ENCODE measurements around the gene SPTLC1.

Gene SPTLC1

DNA sequence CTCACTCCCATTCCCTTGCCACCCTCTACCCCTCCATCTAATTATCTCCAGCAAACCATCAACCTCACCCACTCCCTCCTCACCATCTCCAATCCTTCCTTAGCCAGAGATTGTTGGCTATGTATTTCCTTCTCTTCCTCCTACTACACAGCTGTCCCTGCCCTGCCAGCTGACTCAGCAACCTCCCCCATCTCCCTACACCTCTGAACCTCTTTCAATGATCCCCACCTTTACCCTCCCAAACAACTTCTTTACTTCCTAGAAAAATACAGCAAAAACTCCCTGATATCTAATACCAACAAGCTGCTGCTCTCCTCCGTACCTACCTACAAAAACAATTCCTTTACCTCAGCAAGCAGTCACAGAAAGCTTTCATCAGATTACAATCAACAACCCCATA lies 37.3 kb downstream of the SPTLC1 start:
- DNase-seq, result no peak

DNA sequence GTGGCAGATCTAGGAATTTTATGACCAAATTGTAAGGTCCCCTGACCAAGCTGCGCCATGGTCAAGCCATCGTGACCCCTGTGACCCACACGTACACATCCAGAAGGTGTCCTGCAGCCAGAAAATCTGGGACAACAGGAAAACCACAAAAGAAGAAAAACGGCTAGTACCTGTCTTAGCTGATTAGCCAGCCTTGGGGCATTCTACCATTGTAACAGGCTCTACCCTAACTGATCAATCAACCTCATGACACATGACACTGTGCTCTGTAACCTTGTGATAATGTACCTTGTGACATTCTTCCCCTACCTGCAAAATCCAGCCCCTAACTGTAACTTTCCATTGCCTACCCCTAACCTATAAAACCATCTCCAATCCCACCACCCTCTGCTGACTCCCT lies 43.6 kb downstream of the SPTLC1 start:
- DNase-seq, result no peak

DNA sequence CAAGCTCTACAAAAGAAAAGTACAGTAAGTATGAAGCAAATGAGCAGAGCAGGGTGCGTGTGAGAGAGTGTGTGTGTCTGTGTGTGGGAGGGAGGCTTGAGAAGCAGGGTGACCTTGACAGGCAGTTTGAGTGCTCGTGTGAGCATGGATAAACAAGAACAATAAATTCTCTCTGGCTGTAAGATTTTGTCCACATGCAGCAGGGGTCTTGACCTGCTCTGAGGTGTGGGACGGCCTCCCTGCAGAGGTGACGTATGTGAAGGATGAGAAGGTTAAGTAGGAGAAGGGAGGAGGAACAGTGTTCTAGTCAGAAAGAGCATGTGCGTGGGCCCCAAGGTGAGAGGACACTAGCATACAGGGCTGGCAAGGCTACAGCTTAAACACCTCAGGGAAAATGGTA lies 49.0 kb downstream of the SPTLC1 start:
- DNase-seq, result no peak

DNA sequence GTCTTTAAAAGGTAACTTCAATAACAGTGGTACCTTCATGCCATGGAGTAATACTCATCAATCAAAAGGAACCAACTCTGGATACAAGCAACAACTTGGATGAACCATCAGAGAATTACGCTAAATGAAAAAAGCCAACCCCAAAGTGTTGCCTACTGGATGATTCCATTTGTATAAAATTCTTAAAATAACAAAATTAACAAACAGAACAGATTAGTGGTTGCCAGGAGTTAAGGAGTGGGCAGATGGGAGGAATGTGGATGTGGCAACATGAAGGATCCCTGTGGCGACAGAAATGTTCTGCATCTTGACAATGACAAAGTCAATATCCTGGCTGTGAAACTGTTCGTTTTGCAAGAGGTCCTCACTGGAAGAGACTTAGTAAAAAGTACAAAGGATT lies 50.5 kb downstream of the SPTLC1 start:
- DNase-seq, result no peak

DNA sequence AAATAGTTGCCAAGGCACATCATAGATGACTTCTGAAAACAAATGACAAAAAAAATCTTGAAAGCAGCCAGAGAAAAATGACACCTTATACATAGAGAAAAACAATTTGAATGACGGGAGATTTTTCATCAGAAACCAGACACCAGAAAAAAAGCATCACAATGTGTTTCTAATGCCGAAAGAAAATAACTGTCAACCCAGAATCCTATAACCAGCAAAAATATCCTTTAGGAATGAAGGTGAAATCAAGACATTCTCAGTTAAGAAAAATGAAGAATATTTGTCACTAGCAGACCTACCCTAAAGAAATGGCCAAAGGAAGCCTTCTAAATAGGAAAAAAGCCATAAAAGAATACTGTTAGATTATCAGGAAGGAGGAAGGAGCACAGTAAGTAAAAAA lies 54.0 kb downstream of the SPTLC1 start:
- DNase-seq, result no peak

DNA sequence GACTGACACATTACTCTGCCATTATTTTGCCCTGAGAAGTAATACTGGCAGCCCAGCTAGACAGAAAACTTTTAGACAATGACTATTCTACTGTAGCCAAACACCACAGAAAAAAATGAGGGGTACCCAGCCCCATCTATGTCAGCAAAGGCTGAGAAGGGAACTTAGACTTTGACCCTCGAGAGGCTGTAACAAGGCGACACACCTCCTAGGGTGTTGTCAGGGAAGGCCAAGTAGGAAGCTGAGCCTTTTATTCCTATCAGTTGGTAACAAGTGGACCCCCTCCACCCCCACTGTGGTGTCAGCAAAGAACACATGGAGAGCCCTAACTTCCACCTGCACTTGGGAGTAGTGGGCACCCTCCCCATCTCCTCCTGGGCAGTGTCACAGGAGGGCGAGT lies 55.6 kb downstream of the SPTLC1 start:
- DNase-seq, result no peak

DNA sequence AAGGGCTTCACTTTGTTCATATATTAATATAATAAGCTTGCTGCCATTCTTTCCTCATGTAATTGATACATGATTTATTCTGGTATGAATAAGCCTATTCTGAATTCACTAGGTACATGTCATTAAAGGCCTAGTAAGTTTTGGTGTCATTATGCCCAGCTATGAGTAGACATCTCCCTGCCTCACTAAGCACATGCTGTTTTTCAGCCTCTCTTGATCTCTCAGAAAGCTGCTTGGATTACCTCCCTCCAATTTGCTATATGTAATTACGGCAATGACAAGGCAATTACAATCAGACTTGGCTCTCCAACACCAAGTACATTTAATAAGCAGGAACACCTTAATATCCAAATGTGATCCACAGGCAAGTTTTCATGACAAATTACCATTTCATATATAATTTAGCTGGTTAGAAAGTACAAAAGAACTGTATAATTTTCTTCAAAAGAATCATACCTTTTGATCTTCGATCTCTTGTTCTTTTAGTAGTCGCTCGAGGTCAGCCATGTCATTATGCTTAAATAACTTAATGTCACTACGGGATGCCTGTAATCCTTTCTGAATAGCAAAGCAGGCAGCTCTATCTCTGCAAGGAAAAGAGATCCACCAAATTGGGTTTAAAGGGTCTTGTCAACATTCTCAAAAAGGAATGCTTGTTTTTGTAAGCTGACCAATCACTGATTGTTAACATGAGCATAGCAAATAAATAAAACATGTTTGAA lies 56.3 kb downstream of the SPTLC1 start:
- no peak for DNase-seq

DNA sequence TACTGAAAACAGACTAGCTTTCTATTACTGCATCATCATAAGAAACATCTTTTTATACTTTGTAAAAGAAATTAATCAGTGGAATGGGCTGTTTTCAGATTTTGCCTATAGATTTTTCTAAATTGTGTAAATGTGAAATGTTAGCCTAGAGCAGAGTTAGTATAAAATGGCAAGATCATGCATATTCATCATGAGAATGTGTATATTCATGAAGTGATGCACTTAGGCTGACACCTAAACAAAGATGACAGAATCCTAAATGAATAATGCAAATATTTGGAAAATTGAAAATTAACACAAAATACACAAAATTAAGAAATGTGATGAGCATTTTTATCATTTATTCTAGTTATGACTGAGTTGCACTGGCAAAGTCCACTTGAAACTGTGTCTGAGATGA lies 57.2 kb downstream of the SPTLC1 start:
- no peak for DNase-seq

DNA sequence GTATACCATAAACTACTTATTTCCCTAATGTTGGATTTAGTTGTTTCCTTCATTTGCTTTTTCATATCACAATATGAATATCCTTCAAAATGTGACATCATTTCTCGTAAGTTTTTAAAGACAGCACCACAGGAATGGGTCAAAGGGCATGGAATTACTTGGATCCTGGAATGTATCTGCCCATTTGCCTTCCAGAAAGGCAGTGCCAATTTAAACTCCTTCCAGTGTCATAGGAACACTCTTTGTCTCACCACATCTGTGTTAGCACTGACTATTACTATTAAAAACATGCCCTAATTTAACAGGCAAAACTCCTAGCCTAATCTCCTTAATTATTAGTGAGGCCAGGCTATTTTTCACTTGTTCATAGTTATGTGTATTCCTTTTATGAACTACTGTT lies 58.0 kb downstream of the SPTLC1 start:
- DNase-seq, result no peak

DNA sequence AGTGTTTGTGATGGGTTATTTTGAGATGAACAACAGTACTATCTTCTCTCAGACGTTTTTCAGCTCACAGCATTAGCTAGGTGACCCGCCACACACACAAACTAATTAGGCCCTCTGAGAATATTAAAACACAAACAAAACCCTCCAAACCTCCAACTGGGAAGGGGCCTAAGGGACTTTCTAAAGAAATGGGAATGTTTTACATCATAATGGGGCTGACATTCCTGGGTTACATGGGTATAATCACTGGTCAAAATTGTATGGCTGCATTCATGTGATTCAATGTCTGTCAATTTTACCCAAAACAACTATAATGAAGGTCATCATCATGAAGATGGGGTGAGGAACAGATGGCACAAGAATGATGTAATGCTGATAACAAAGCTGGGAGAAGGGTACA lies 59.6 kb downstream of the SPTLC1 start:
- DNase-seq, result no peak

DNA sequence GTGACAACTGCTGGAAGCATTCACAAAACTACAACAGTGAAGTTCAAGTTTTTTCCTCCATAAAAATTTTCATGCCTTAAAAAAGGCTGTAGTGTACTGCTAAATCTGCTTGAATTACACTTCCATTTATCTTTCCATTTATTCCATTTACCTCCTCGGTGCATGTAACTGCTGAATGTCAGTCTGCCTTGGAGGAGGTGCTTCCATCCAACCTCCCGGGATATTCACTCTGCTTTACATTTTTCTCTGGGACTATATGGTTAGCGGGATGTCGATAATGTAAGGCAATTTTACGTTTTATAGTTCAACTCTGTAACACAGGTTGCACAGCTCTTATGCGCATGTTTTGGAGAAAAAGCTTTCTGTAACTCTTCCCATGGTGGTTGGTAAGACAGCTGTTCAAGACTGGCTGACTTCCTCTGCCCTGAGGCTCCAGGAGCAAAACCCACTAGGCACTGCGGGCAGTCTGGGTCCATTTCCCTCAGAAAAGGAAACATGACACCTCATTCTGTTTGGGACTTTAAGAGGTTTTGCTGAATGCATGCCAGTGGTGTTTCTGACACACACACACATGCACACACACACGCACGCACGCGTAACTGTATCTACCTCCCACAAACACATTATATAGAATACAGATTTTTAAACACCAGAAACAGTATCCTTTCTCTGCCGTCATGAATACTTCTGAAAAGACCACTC lies 66.1 kb downstream of the SPTLC1 start:
- no peak for DNase-seq

DNA sequence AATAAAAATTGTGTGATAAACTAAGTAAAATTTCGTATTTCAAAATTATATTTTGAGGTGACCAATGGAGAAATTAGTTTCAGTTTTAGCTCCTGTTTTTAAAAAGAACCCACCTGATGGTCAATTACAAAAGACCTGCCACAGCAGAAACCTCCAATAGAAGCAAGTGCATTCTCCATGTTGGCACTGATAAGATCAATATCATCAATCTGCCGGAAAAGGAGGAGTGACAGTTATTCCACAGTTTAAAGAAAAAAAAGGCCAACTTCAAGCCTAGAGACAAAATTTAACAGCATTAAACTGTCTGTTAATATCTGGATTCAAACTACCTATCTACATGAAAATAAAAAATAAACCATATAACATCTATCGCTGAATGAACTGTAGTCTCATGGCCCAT lies 67.7 kb downstream of the SPTLC1 start:
- no peak for DNase-seq

DNA sequence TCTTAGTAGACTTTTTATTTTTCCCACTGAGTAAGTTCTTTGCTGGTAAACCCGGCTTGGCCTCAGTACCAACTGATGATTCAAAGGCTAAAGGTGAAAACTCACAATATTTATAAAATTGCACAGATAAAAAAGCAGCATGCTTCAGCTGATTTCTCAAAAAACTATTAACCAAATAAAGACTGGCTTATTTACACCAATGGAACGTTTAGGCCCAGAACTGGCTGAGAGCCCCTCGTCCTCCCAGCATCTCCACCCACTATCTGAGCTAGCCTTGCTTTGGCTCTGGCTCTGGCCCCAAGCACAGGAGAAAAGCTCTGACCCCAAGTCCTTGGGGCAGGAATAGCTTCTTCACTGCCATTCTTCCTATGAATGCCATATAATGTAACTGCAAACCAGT lies 68.5 kb downstream of the SPTLC1 start:
- no peak for DNase-seq

DNA sequence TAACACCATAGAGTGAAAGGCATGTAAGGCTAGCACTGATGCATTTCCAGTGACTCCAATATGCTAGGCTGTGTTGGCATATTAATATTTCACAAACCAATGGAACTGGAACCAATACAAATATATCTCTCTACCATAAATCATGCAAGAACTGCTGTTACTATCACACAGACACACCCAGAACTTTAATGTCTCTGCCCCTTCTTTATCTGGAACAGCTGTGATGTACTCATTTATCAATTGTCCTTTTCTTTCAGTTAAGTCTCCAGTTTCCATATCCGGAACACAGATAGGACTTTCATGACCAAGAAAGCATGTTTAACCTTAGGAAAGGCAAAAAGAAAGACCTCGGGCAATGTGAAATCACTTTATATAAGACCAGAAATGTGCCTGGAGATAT lies 70.3 kb downstream of the SPTLC1 start:
- no peak for DNase-seq

DNA sequence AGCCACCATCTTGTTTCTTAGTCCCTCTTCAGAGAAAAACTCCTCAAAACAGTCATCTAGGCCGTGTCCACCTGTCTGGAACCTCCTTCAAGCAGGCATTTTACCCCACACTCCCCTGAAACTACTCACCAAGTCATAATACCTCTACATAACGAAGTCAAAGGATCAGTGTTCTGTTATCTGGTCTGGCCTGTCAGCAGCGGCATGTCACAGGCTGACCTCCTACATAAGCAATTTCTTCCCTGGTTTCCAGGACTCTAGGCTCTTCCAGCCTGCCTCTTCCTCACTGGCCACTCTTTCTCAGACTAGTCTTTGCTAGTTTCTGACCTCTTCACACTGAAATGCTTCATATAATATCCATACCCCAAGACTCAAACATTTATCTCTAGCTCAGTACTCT lies 72.2 kb downstream of the SPTLC1 start:
- DNase-seq, result no peak

DNA sequence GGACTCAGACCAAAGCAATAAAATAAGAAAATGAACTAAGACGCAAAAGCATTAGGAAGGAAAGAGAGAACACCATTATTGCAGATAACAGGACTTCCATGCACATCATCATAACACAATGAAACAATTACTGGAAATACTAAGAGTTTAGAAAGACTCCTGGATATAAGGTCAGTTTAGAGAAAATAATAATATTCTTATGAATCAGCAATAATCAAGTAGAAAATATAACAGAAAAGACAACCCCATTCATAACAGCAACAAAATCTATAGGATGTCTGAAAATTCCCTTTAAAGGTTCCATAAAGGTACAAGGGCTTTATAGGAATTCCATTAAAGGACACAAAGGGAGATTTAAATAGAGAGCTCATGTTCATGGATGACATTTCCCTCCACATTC lies 73.0 kb downstream of the SPTLC1 start:
- no peak for DNase-seq

DNA sequence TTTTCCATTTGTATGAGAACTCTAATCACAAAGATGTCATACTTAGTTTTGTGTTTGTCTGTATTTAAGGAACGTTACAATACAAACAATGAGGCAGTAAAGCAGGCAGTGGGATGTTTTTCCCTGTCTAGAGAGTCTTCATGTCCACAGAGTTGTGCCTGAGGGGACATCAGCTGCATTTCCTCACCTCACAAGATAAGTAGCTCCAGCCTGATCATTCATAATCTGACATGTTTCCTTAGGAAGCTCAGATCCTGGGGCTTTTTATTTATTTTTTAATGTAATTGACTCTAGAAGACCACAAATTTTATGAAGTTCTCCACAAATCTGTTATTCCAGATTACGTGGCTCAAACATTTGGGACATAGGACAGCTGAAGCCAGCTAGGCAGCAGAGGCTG lies 78.5 kb downstream of the SPTLC1 start:
- no peak for DNase-seq

DNA sequence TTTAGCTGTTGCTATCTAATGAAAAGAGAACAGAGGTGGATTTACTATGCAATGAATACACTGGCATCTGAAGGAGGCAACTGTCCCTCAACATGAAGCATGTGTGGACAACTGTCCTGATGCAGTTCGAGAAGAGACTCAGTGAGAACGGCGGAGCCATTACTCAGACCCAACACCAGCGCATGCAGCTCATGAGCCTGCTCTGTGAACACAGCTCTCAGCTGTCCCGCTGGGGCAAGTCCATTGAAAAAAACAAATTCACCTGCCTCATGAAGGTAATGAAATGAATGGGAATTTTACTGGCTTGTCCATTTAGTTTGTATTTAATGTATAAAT lies 78.8 kb downstream of the SPTLC1 start:
- DNase-seq, result no peak

DNA sequence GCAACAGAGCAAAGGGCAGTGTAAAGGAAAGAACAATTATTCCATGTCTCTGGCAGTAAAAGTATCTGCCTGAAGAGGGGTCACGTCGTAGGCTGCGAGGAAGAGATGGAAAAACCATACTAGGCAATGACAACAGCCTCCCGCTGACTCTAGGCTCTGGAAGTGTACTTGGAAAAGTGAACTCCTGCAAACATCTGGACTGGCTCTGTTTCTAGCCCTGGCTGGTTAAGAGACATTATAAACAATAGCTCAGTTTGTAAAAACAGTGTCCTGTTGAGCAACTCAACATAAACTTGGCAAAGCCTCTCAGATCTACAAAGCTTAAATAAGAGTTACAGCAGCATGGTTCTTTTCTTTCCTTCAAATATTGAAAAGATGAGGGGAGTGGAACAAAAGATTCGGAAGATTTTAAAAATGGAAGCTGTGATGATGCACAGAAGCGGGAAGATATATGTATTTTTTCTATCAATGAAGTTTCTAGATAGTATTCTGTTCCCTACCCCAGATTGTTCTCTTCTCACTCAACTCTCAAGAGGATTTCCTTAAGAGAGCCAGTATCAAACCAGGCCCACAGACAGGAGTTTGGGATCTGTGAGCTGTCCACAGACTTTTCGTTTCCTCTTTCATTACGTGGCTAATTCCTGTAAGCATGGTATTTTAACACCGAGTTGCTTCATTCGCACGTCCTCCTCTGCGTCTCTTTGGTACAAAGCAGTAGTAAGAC lies 79.4 kb downstream of the SPTLC1 start:
- DNase-seq, result no peak

DNA sequence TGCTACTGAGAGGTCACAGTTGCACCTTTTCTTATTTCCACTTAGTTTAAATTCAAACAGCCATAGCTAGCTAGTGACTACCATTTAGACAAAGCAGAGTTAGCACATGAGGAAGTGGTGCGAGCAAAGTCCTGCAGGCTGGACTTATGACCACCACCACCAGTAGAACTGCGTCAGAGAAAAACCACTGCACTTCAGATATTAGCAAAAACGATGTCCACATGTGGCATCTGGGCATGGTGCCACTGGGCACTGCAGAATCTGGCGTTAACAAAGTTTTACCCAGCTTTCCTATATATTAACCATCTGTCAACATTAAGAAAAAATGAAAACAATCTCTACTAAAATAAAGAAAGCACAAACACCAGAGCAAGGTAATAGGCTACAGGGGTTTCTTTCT lies 80.1 kb downstream of the SPTLC1 start:
- DNase-seq, result no peak

DNA sequence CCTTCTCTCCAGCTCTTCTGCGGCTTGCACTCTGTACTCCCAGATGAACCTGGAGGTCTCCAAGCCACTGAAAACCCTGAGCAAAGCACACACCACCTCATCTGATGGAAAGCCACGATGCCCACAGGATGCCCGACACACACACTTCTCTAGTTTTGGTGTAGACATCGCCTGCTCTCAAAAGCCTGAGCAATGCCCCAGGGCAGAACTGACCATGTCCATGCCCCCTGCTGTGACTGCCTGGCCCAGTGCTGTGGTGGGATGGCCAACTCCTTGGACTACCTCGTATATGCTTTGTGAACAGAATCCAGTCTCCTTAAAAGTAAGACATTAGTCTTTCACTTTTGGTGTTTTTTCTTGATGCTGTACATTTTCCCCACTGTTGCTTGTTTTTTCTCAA lies 81.2 kb downstream of the SPTLC1 start:
- DNase-seq, result no peak

DNA sequence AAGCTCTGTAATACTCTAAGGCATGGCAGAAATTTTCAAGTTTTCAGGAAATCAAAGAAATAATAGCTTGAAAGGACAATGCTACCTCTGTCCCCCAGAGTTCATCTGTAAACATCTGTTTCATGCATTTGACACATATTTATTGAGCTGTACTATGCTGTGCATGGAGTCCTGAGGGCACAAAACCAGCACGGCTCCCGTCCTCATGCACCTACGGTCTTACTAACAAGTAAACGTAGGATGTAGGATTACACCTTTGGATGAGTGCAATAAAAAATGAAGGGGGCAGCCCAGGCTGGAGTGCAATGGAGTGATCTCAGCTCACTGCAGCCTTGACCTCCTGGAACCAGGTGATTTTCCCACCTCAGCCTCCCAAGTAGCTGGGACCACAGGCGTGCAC lies 81.9 kb downstream of the SPTLC1 start:
- no peak for DNase-seq

DNA sequence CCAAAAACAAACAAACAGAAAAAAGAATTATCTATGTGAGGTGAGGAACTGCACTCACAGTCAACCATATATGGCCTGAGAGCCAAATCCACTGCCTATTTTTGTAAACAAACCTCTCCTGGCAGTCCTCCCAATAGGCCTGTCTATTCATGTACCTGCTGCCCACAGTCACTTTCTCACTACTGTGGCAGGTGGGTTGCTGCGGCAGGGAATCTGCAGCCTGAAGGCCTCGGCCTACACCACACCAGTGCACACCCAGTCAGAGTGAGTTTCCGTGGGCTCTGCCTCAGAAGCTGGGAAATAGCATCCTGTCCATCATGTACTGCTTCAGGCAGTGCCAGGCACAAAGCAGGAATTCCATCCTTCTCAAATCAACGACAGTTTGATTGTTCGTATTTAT lies 82.3 kb downstream of the SPTLC1 start:
- no peak for DNase-seq

DNA sequence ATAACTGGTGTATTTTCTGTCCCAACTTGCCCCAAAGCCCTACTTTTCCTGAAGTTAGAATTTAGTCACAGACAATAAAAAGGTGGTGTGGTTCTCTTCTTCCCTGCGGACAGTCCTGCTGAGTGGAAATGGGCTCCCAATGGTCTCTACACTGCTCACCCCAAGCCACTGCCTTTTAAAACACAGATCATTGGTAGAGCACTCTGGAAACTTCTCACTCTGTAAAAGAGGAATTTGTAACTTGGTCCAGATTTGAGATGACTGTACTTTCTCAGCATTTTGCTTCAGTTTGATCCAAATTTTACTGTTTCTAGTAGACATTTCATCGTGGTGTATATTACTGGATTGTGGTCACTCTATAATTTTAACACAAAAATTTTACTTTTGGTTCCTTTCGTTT lies 84.8 kb downstream of the SPTLC1 start:
- DNase-seq, result no peak

DNA sequence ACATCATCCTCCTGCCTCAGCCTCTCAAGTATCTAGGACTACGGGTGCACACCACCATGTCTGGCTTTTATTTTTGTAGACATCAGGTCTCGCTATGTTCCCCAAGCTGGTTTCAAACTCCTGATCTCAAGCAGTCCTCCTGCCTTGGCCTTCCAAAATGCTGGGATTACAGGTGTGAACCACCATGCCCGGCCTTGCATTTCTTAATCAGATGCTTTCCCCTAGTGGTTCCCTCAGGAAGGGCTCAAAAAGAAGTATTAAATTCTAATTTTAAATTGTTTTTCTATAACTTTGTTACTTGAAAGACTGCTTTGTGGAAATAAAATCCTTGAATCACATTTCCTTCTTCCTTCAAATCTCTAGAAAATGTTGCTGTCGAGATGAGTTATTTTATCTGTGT lies 85.7 kb downstream of the SPTLC1 start:
- DNase-seq, result no peak
